HepG2 (cell line): Measurements from ENCODE around the gene SRCIN1. TPM values are rescaled to one million over a fixed set of nuclear protein-coding genes. Genes with fewer than 3 reads are reported as not detected.
A peak's percentile ranks its signal among the peaks of the same experiment; 100 is the strongest.

ENCODE experiments used
- ATAD3A ChIP-seq: sonication (generic); formaldehyde crosslinking; IDR thresholded peaks from 2 replicates; pipeline ENCODE4 v1.4.0; 2020; ENCODE audit warnings: missing genetic modification reagents
- BRCA1 ChIP-seq: sonication (generic); formaldehyde crosslinking; IDR thresholded peaks from 2 replicates; pipeline ENCODE4 v1.4.0; 2020; ENCODE audit warnings: missing genetic modification reagents
- HMGA1 ChIP-seq: sonication (generic); formaldehyde crosslinking; conservative IDR thresholded peaks from 2 replicates; pipeline ENCODE4 v1.4.0; 2020; ENCODE audit warnings: missing genetic modification reagents
- MIER2 ChIP-seq: IDR thresholded peaks from 2 replicates; pipeline ENCODE4 v1.6.1; 2016; ENCODE audit warnings: missing biosample characterization, missing genetic modification reagents
- NFKBIZ ChIP-seq: IDR thresholded peaks from 2 replicates; pipeline ENCODE4 v1.6.1; 2018; ENCODE audit warnings: missing genetic modification reagents, missing compliant biosample characterization
- NFRKB ChIP-seq: fragments of 450-650 bp; IDR thresholded peaks from 2 replicates; pipeline ENCODE4 v1.6.1; 2017
- NRL ChIP-seq: sonication (generic); formaldehyde crosslinking; IDR thresholded peaks from 2 replicates; pipeline ENCODE4 v1.5.0; 2020; ENCODE audit warnings: missing genetic modification reagents, mild to moderate bottlenecking, moderate library complexity, borderline replicate concordance
- PHB2 ChIP-seq: fragments of 450-650 bp; IDR thresholded peaks from 2 replicates; pipeline ENCODE4 v1.6.1; 2018; ENCODE audit not compliant: partially characterized antibody
- SKI ChIP-seq: fragments of 450-650 bp; IDR thresholded peaks from one replicate; pipeline ENCODE4 v1.6.1; 2018; ENCODE audit warnings: mild to moderate bottlenecking; ENCODE audit not compliant: partially characterized antibody
- SNAPC2 ChIP-seq: sonication (generic); formaldehyde crosslinking; IDR thresholded peaks from 2 replicates; pipeline ENCODE4 v1.8.1; 2022; ENCODE audit warnings: mild to moderate bottlenecking, missing genetic modification reagents
- SNRNP70 ChIP-seq: fragments of 200-400 bp; formaldehyde crosslinking; IDR thresholded peaks from 2 replicates; pipeline ENCODE4 v1.6.1; 2017; ENCODE audit warnings: mild to moderate bottlenecking, low read depth, low read length, moderate library complexity
- SP4 ChIP-seq: sonication (generic); formaldehyde crosslinking; IDR thresholded peaks from 2 replicates; pipeline ENCODE4 v1.8.1; 2023; ENCODE audit warnings: mild to moderate bottlenecking, missing genetic modification reagents
- ZC3H4 ChIP-seq: sonication (generic); formaldehyde crosslinking; IDR thresholded peaks from 2 replicates; pipeline ENCODE4 v1.4.0; 2020; ENCODE audit warnings: missing genetic modification reagents, borderline replicate concordance
- ZNF12 ChIP-seq: sonication (generic); formaldehyde crosslinking; IDR thresholded peaks from 2 replicates; pipeline ENCODE4 v1.5.0; 2020; ENCODE audit warnings: missing genetic modification reagents
- ZNF326 ChIP-seq: sonication (generic); formaldehyde crosslinking; IDR thresholded peaks from 2 replicates; pipeline ENCODE4 v1.4.0; 2020; ENCODE audit warnings: missing genetic modification reagents, borderline replicate concordance
- ZNF589 ChIP-seq: sonication (generic); formaldehyde crosslinking; conservative IDR thresholded peaks from 2 replicates; pipeline ENCODE4 v1.8.0; 2022; ENCODE audit warnings: mild to moderate bottlenecking, moderate library complexity, missing genetic modification reagents
- ZNF747 ChIP-seq: sonication (generic); formaldehyde crosslinking; IDR thresholded peaks from 2 replicates; pipeline ENCODE4 v1.8.1; 2023; ENCODE audit warnings: missing genetic modification reagents, mild to moderate bottlenecking, borderline replicate concordance
- ZNF790 ChIP-seq: sonication (generic); formaldehyde crosslinking; IDR thresholded peaks from 2 replicates; pipeline ENCODE4 v1.8.0; 2022; ENCODE audit warnings: missing genetic modification reagents, mild to moderate bottlenecking, borderline replicate concordance
- ZNF878 ChIP-seq: sonication (generic); formaldehyde crosslinking; IDR thresholded peaks from 2 replicates; pipeline ENCODE4 v1.8.1; 2023; ENCODE audit warnings: mild to moderate bottlenecking, missing genetic modification reagents, moderate library complexity
- ZSCAN20 ChIP-seq: sonication (generic); formaldehyde crosslinking; IDR thresholded peaks from 2 replicates; pipeline ENCODE4 v1.4.0; 2020; ENCODE audit warnings: missing genetic modification reagents, mild to moderate bottlenecking, borderline replicate concordance
- polyA plus RNA-seq, 8 experiments: library from polyadenylated mRNA; depleted of rRNA in 3 of 8; stranded (reverse) in 7 of 8; unstranded in 1 of 8; fragments of >200 nt; fragmentation: Illumina TruSeq in 4 of 8; extraction: Trizol in 4 of 8; gene quantifications; 2 replicates each; pipeline versions ENCODE4 v1.2.1 to v1.2.3, GENCODE V29; 2011 to 2016; ENCODE audit warnings: low read depth in 4 of 8, missing spikeins in 1 of 8, mixed read lengths in 1 of 8; ENCODE audit not compliant: insufficient read depth in 1 of 8
- total RNA-seq, 5 experiments: library from RNA; depleted of rRNA; stranded (reverse); fragments of >200 nt; fragmentation: Illumina TruSeq; extraction: Trizol; gene quantifications; 2 replicates each; pipeline ENCODE4 v1.2.3, GENCODE V29; 2016; ENCODE audit warnings: low read depth in 1 of 5
- TF ChIP-seq, protein P1 (sequence below): sonication (generic); formaldehyde crosslinking; IDR thresholded peaks from 2 replicates; pipeline ENCODE4 v1.5.0; 2020; ENCODE audit warnings: missing genetic modification reagents
- TF ChIP-seq, protein P2 (sequence below): sonication (generic); formaldehyde crosslinking; IDR thresholded peaks from 2 replicates; pipeline ENCODE4 v1.4.0; 2020; ENCODE audit warnings: missing genetic modification reagents
- TF ChIP-seq, protein P3 (sequence below): sonication (generic); formaldehyde crosslinking; conservative IDR thresholded peaks from 2 replicates; pipeline ENCODE4 v1.4.0; 2020; ENCODE audit warnings: missing genetic modification reagents
- TF ChIP-seq, protein P4 (sequence below): IDR thresholded peaks from 2 replicates; pipeline ENCODE4 v1.6.1; 2016; ENCODE audit warnings: missing genetic modification reagents, missing compliant biosample characterization
- TF ChIP-seq, protein P5 (sequence below): sonication (generic); formaldehyde crosslinking; IDR thresholded peaks from 2 replicates; pipeline ENCODE4 v1.4.0; 2020; ENCODE audit warnings: missing genetic modification reagents, borderline replicate concordance

Gene SRCIN1
- total and polyA plus RNA-seq, 2 of the 13 experiments (the other 11 are each of a cell fraction or from before 2014, with no cell fraction given) = 1.2 to 9.6 TPM

DNA sequence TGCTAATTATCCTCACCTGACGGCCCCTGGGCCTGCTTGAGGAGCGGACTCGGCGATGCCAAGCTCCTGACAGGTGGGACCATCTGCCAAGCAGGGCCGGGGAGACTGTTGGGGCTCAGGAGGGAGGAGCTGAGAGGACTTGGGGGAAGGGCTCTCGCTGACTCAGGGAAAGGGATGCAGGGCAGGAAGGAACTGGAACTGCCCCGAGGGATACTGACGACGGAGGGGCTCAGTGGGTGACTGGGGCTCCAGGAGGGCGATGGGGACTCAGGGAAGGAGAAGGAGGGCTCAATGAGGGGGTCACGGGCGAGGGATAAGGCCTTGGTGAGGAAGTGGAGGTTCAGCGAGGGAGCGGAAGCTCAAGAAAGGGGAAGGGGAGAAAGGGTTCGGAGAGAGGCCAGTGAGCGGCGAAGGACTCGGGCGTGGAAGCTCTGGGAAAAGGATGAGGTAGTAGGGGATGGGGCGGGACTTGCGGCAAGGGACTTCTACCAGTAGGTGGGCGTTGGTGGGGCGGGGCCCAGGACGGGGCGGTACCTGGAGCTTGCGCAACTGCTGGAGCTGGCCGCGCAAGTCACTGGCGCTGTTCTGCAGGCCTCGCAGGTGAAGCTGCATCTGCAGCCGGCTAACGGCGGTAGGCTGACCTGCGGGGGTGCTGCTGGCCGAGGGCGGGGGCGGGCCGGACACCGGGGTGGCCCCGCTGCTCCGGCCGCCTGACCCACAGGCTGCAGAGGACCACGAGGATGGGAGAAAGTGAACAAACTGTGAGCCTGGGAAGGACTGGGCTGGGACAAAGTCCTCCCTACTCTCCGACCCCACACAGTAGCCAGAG, 46.5 kb downstream of the SRCIN1 start (continued):
- TF ChIP-seq ZNF878 (CRISPR knock-in tag) = 0 out of 2 replicates have a peak, but pooled peaks have one; percentile 73
- TF ChIP-seq ZSCAN20 = no peak
- no peak for TF ChIP-seq ZC3H4 (CRISPR knock-in tag)
- TF ChIP-seq ZNF589 (CRISPR knock-in tag) = no peak
- TF ChIP-seq PHB2 = no peak
- TF ChIP-seq ZNF790 = no peak
- peak; percentile 98 for TF ChIP-seq SP4
- TF ChIP-seq, protein P1, sequence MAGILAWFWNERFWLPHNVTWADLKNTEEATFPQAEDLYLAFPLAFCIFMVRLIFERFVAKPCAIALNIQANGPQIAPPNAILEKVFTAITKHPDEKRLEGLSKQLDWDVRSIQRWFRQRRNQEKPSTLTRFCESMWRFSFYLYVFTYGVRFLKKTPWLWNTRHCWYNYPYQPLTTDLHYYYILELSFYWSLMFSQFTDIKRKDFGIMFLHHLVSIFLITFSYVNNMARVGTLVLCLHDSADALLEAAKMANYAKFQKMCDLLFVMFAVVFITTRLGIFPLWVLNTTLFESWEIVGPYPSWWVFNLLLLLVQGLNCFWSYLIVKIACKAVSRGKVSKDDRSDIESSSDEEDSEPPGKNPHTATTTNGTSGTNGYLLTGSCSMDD (CRISPR knock-in tag) = no peak
- no peak for TF ChIP-seq HMGA1 (CRISPR knock-in tag)
- peak; percentile 19; the same call in 1 of the 2 replicates for TF ChIP-seq NFKBIZ (CRISPR knock-in tag)
- no peak for TF ChIP-seq ZNF326 (CRISPR knock-in tag)
- no peak for TF ChIP-seq SKI
- TF ChIP-seq, protein P2, sequence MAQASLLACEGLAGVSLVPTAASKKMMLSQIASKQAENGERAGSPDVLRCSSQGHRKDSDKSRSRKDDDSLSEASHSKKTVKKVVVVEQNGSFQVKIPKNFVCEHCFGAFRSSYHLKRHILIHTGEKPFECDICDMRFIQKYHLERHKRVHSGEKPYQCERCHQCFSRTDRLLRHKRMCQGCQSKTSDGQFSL (CRISPR knock-in tag) = no peak
- peak; percentile 89 for TF ChIP-seq MIER2 (CRISPR knock-in tag)
- TF ChIP-seq SNRNP70 = no peak
- no peak for TF ChIP-seq BRCA1
- no peak for TF ChIP-seq SNAPC2 (CRISPR knock-in tag)
- TF ChIP-seq, protein P3, sequence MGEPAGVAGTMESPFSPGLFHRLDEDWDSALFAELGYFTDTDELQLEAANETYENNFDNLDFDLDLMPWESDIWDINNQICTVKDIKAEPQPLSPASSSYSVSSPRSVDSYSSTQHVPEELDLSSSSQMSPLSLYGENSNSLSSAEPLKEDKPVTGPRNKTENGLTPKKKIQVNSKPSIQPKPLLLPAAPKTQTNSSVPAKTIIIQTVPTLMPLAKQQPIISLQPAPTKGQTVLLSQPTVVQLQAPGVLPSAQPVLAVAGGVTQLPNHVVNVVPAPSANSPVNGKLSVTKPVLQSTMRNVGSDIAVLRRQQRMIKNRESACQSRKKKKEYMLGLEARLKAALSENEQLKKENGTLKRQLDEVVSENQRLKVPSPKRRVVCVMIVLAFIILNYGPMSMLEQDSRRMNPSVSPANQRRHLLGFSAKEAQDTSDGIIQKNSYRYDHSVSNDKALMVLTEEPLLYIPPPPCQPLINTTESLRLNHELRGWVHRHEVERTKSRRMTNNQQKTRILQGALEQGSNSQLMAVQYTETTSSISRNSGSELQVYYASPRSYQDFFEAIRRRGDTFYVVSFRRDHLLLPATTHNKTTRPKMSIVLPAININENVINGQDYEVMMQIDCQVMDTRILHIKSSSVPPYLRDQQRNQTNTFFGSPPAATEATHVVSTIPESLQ = no peak
- TF ChIP-seq, protein P4, sequence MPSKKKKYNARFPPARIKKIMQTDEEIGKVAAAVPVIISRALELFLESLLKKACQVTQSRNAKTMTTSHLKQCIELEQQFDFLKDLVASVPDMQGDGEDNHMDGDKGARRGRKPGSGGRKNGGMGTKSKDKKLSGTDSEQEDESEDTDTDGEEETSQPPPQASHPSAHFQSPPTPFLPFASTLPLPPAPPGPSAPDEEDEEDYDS (CRISPR knock-in tag) = peak; percentile 60
- no peak for TF ChIP-seq NFRKB
- TF ChIP-seq, protein P5, sequence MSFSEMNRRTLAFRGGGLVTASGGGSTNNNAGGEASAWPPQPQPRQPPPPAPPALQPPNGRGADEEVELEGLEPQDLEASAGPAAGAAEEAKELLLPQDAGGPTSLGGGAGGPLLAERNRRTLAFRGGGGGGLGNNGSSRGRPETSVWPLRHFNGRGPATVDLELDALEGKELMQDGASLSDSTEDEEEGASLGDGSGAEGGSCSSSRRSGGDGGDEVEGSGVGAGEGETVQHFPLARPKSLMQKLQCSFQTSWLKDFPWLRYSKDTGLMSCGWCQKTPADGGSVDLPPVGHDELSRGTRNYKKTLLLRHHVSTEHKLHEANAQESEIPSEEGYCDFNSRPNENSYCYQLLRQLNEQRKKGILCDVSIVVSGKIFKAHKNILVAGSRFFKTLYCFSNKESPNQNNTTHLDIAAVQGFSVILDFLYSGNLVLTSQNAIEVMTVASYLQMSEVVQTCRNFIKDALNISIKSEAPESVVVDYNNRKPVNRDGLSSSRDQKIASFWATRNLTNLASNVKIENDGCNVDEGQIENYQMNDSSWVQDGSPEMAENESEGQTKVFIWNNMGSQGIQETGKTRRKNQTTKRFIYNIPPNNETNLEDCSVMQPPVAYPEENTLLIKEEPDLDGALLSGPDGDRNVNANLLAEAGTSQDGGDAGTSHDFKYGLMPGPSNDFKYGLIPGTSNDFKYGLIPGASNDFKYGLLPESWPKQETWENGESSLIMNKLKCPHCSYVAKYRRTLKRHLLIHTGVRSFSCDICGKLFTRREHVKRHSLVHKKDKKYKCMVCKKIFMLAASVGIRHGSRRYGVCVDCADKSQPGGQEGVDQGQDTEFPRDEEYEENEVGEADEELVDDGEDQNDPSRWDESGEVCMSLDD (CRISPR knock-in tag) = no peak
- TF ChIP-seq ZNF12 (CRISPR knock-in tag) = no peak
- TF ChIP-seq NRL = no peak
- no peak for TF ChIP-seq ZNF747
- TF ChIP-seq ATAD3A (CRISPR knock-in tag) = no peak
